ENCODE data around the gene UMPS.

Gene UMPS

GRCh38 chr3:124792341-124793040 is 62.2 kb downstream of the UMPS start:
- Histone ChIP-seq H3K36me3 (ENCODE audit: low read length) (no peaks in the 10 kb centered on the region), H4K20me1 (ENCODE audit: low read depth, low read length) (no peaks in the 10 kb centered on the region), H3K9me3 (ENCODE audit: insufficient read depth, low read length) (no peaks in the 10 kb centered on the region), H3K27ac (ENCODE audit: low read depth, low read length) (no peak overlapping the region), H3K4me2 (ENCODE audit: low read depth, low read length, poor library complexity, severe bottlenecking) (no peak overlapping the region), H3F3A (ENCODE audit: insufficient read depth) (no peaks in the 10 kb centered on the region), H2AFZ (ENCODE audit: low read depth, low read length, severe bottlenecking) (no peak overlapping the region), H3K4me3 (ENCODE audit: insufficient read depth, low read length, poor library complexity, severe bottlenecking) (no peak overlapping the region), H3K9ac (ENCODE audit: low read length) (no peak overlapping the region), H3K79me2 (ENCODE audit: insufficient read depth, low read length) (no peaks in the 10 kb centered on the region), H3K9me2 (replicated peaks; ENCODE audit: insufficient read depth, low read length) (no peaks in the 10 kb centered on the region), H3K27me3 (ENCODE audit: low read length) (no peaks in the 10 kb centered on the region)
- TF ChIP-seq, protein P1, sequence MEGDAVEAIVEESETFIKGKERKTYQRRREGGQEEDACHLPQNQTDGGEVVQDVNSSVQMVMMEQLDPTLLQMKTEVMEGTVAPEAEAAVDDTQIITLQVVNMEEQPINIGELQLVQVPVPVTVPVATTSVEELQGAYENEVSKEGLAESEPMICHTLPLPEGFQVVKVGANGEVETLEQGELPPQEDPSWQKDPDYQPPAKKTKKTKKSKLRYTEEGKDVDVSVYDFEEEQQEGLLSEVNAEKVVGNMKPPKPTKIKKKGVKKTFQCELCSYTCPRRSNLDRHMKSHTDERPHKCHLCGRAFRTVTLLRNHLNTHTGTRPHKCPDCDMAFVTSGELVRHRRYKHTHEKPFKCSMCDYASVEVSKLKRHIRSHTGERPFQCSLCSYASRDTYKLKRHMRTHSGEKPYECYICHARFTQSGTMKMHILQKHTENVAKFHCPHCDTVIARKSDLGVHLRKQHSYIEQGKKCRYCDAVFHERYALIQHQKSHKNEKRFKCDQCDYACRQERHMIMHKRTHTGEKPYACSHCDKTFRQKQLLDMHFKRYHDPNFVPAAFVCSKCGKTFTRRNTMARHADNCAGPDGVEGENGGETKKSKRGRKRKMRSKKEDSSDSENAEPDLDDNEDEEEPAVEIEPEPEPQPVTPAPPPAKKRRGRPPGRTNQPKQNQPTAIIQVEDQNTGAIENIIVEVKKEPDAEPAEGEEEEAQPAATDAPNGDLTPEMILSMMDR (IDR thresholded peaks at IDR 0.05; ENCODE audit: insufficient read depth, low read length, poor library complexity, severe bottlenecking), result no peak
- TF ChIP-seq EZH2phosphoT487 (conservative IDR thresholded peaks at IDR 0.05; ENCODE audit: low read length), result no peak

- no peak overlapping the region for H3K9ac ChIP-seq (ENCODE audit: low read length)
- H3K27me3 ChIP-seq (ENCODE audit: low read length), result no peaks in the 10 kb centered on the region
- H4K20me1 ChIP-seq (ENCODE audit: low read depth, low read length), result no peaks in the 10 kb centered on the region
- no peak for TF ChIP-seq EZH2phosphoT487 (conservative IDR thresholded peaks at IDR 0.05; ENCODE audit: low read length)
- no peaks in the 10 kb centered on the region for H3F3A ChIP-seq (ENCODE audit: insufficient read depth)
- H3K27ac ChIP-seq (ENCODE audit: low read depth, low read length), result no peak overlapping the region
- no peaks in the 10 kb centered on the region for H3K9me3 ChIP-seq (ENCODE audit: insufficient read depth, low read length)
- no peaks in the 10 kb centered on the region for H3K79me2 ChIP-seq (ENCODE audit: insufficient read depth, low read length)
- no peak overlapping the region for H3K4me3 ChIP-seq (ENCODE audit: insufficient read depth, low read length, poor library complexity, severe bottlenecking)
- no peaks in the 10 kb centered on the region for H3K36me3 ChIP-seq (ENCODE audit: low read length)
- H3K4me2 ChIP-seq (ENCODE audit: low read depth, low read length, poor library complexity, severe bottlenecking), result no peak overlapping the region
- H3K9me2 ChIP-seq (replicated peaks; ENCODE audit: insufficient read depth, low read length), result no peaks in the 10 kb centered on the region
- no peak overlapping the region for H2AFZ ChIP-seq (ENCODE audit: low read depth, low read length, severe bottlenecking)
These were observed 62.9 kb downstream of the UMPS start for GRCh38 chr3:124793054-124793739.

DNA sequence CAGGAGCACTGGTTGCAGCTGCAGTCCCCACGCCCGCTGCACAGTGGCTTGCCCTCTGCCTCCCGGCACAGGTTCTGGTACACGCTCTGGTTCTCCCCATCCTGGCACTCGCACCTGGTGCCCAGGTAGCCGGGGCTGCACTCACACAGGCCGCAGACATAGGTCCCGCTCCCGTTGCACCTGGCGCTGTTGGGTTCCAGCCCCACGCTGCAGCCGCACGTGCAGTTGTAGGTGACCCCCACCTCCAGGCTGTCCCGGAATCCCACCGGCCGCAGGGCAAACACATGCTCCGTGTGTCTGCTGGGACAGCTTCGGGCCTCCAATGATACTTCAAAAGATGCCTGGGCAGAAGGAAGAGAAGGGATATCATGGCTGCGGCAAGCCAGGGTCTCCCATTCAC is 66.2 kb downstream of the UMPS start:
- no peaks in the 10 kb centered on the region for H3K9me3 ChIP-seq (ENCODE audit: insufficient read depth, low read length)
- H3K9ac ChIP-seq (ENCODE audit: low read length), result no peak overlapping the region
- TF ChIP-seq, protein P1 (IDR thresholded peaks at IDR 0.05; ENCODE audit: insufficient read depth, low read length, poor library complexity, severe bottlenecking), result no peak
- no peak for TF ChIP-seq EZH2phosphoT487 (conservative IDR thresholded peaks at IDR 0.05; ENCODE audit: low read length)
- H3K4me2 ChIP-seq (ENCODE audit: low read depth, low read length, poor library complexity, severe bottlenecking), result no peak overlapping the region
- no peaks in the 10 kb centered on the region for H3K79me2 ChIP-seq (ENCODE audit: insufficient read depth, low read length)
- H3K9me2 ChIP-seq (replicated peaks; ENCODE audit: insufficient read depth, low read length), result no peaks in the 10 kb centered on the region
- no peaks in the 10 kb centered on the region for H3K36me3 ChIP-seq (ENCODE audit: low read length)
- H4K20me1 ChIP-seq (ENCODE audit: low read depth, low read length), result no peaks in the 10 kb centered on the region
- H3K27ac ChIP-seq (ENCODE audit: low read depth, low read length), result no peak overlapping the region
- H2AFZ ChIP-seq (ENCODE audit: low read depth, low read length, severe bottlenecking), result no peak overlapping the region
- H3K4me3 ChIP-seq (ENCODE audit: insufficient read depth, low read length, poor library complexity, severe bottlenecking), result no peak overlapping the region
- no peaks in the 10 kb centered on the region for H3K27me3 ChIP-seq (ENCODE audit: low read length)
- H3F3A ChIP-seq (ENCODE audit: insufficient read depth), result no peaks in the 10 kb centered on the region

DNA sequence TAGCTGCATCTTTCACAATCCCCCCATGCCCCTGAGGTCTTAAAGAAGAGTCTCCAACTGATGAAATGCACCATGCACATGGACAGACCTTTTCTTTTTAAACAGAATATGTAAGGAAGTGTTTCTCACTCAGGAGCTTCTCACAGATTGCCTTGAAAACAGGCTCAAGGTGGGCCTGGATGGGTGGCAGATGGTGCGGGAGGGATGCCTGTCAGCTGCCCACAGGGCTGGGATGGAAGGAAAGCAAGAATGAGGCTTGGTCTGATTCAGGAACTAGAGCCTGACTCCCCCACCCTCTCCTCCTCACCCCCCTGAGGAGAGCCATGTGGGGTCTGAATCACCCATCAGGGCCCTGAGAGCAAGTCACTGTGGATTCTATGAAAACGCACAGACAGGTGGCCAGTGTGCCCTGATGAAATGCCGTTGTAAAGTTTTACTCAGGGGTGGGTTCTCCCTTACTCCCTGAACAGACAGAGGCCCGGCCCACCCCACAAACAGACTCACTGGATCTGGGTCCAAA is 67.2 kb downstream of the UMPS start:
- no peak overlapping the region for H3K4me3 ChIP-seq (ENCODE audit: insufficient read depth, low read length, poor library complexity, severe bottlenecking)
- no peak overlapping the region for H3K27ac ChIP-seq (ENCODE audit: low read depth, low read length)
- no peaks in the 10 kb centered on the region for H3F3A ChIP-seq (ENCODE audit: insufficient read depth)
- H3K79me2 ChIP-seq (ENCODE audit: insufficient read depth, low read length), result no peaks in the 10 kb centered on the region
- H3K9ac ChIP-seq (ENCODE audit: low read length), result no peak overlapping the region
- no peaks in the 10 kb centered on the region for H3K9me2 ChIP-seq (replicated peaks; ENCODE audit: insufficient read depth, low read length)
- no peaks in the 10 kb centered on the region for H3K9me3 ChIP-seq (ENCODE audit: insufficient read depth, low read length)
- no peaks in the 10 kb centered on the region for H4K20me1 ChIP-seq (ENCODE audit: low read depth, low read length)
- no peak for TF ChIP-seq EZH2phosphoT487 (conservative IDR thresholded peaks at IDR 0.05; ENCODE audit: low read length)
- TF ChIP-seq, protein P1 (IDR thresholded peaks at IDR 0.05; ENCODE audit: insufficient read depth, low read length, poor library complexity, severe bottlenecking), result no peak
- no peak overlapping the region for H3K4me2 ChIP-seq (ENCODE audit: low read depth, low read length, poor library complexity, severe bottlenecking)
- H3K36me3 ChIP-seq (ENCODE audit: low read length), result no peaks in the 10 kb centered on the region
- H3K27me3 ChIP-seq (ENCODE audit: low read length), result no peaks in the 10 kb centered on the region
- no peak overlapping the region for H2AFZ ChIP-seq (ENCODE audit: low read depth, low read length, severe bottlenecking)
